Measurements from ENCODE around the gene RPS19. TPM values are rescaled to one million over a fixed set of nuclear protein-coding genes. Genes with fewer than 3 reads are reported as not detected.

RPS19 gene
- total and polyA plus RNA-seq, 4 donors, result 241 to 2,284 (median 1,370) TPM

- DNase-seq (ENCODE audit: low read depth in 4 of 6, low spot score in 6 of 6), result no peak
- Histone ChIP-seq H3K4me3 (ENCODE audit: low read depth, low read length) (no peak overlapping the region), H3K27ac (ENCODE audit: low read depth, low read length) (no peak overlapping the region), H3K36me3 (ENCODE audit: control insufficient read depth, insufficient read depth, low read length) (peaks cover 80% of the 10 kb centered on the region), H3K27me3 (ENCODE audit: control insufficient read depth, insufficient read depth, low read length) (peaks cover 3% of the 10 kb centered on the region), H3K4me1 (ENCODE audit: control insufficient read depth, insufficient read depth, low read length) (no peaks in the 10 kb centered on the region), H3K9me3 (ENCODE audit: control insufficient read depth, insufficient read depth, low read length) (no peaks in the 10 kb centered on the region)
- WGBS (ENCODE audit: insufficient coverage), result 93% methylated on average over 30 of the region's 30 CpGs
Measured at GRCh38 chr19:41904118-41904870, 44.2 kb downstream of the RPS19 start.

GRCh38 chr19:41905273-41906002, 45.4 kb downstream of the RPS19 start:
- H3K27ac ChIP-seq (ENCODE audit: low read depth, low read length), result no peak overlapping the region
- no peaks in the 10 kb centered on the region for H3K4me1 ChIP-seq (ENCODE audit: control insufficient read depth, insufficient read depth, low read length)
- H3K9me3 ChIP-seq (ENCODE audit: control insufficient read depth, insufficient read depth, low read length), result no peaks in the 10 kb centered on the region
- DNase-seq (ENCODE audit: low read depth in 4 of 6, low spot score in 6 of 6), result no peak
- peaks cover 73% of the 10 kb centered on the region for H3K36me3 ChIP-seq (ENCODE audit: control insufficient read depth, insufficient read depth, low read length)
- H3K27me3 ChIP-seq (ENCODE audit: control insufficient read depth, insufficient read depth, low read length), result peaks cover 8% of the 10 kb centered on the region
- H3K4me3 ChIP-seq (ENCODE audit: low read depth, low read length), result no peak overlapping the region
- 90% methylated on average over 22 of the region's 24 CpGs for WGBS (ENCODE audit: insufficient coverage)

- Histone ChIP-seq H3K4me3 (ENCODE audit: low read depth, low read length) (no peak overlapping the region), H3K9me3 (ENCODE audit: control insufficient read depth, insufficient read depth, low read length) (no peaks in the 10 kb centered on the region), H3K4me1 (ENCODE audit: control insufficient read depth, insufficient read depth, low read length) (no peaks in the 10 kb centered on the region), H3K27ac (ENCODE audit: low read depth, low read length) (no peak overlapping the region), H3K36me3 (ENCODE audit: control insufficient read depth, insufficient read depth, low read length) (peaks cover 71% of the 10 kb centered on the region), H3K27me3 (ENCODE audit: control insufficient read depth, insufficient read depth, low read length) (peaks cover 16% of the 10 kb centered on the region)
- no peak for DNase-seq (ENCODE audit: low read depth in 4 of 6, low spot score in 6 of 6)
- 50% methylated on average over 7 of the region's 9 CpGs for WGBS (ENCODE audit: insufficient coverage)
Measured at GRCh38 chr19:41906271-41906670, 46.2 kb downstream of the RPS19 start.

- no peak overlapping the region for H3K27ac ChIP-seq (ENCODE audit: low read depth, low read length)
- H3K4me1 ChIP-seq (ENCODE audit: control insufficient read depth, insufficient read depth, low read length), result no peaks in the 10 kb centered on the region
- H3K4me3 ChIP-seq (ENCODE audit: low read depth, low read length), result no peak overlapping the region
- no peaks in the 10 kb centered on the region for H3K9me3 ChIP-seq (ENCODE audit: control insufficient read depth, insufficient read depth, low read length)
- WGBS (ENCODE audit: insufficient coverage), result 73% methylated on average over 3 of the region's 21 CpGs
- H3K27me3 ChIP-seq (ENCODE audit: control insufficient read depth, insufficient read depth, low read length), result peaks cover 24% of the 10 kb centered on the region
- H3K36me3 ChIP-seq (ENCODE audit: control insufficient read depth, insufficient read depth, low read length), result peaks cover 63% of the 10 kb centered on the region
- DNase-seq (ENCODE audit: low read depth in 4 of 6, low spot score in 6 of 6), result no peak
Measured at GRCh38 chr19:41906916-41907680, 47.0 kb downstream of the RPS19 start.

- no peak for DNase-seq (ENCODE audit: low read depth in 4 of 6, low spot score in 6 of 6)
- H3K9me3 ChIP-seq (ENCODE audit: control insufficient read depth, insufficient read depth, low read length), result no peaks in the 10 kb centered on the region
- no peak overlapping the region for H3K4me3 ChIP-seq (ENCODE audit: low read depth, low read length)
- WGBS (ENCODE audit: insufficient coverage), result 83% methylated on average over 25 of the region's 25 CpGs
- no peak overlapping the region for H3K27ac ChIP-seq (ENCODE audit: low read depth, low read length)
- peaks cover 53% of the 10 kb centered on the region for H3K36me3 ChIP-seq (ENCODE audit: control insufficient read depth, insufficient read depth, low read length)
- peaks cover 5% of the 10 kb centered on the region for H3K4me1 ChIP-seq (ENCODE audit: control insufficient read depth, insufficient read depth, low read length)
- peaks cover 34% of the 10 kb centered on the region for H3K27me3 ChIP-seq (ENCODE audit: control insufficient read depth, insufficient read depth, low read length)
Measured at GRCh38 chr19:41907994-41908615, 48.0 kb downstream of the RPS19 start.

GRCh38 chr19:41908724-41909464, 48.8 kb downstream of the RPS19 start:
- peaks cover 45% of the 10 kb centered on the region for H3K36me3 ChIP-seq (ENCODE audit: control insufficient read depth, insufficient read depth, low read length)
- no peak overlapping the region for H3K27ac ChIP-seq (ENCODE audit: low read depth, low read length)
- peaks cover 8% of the 10 kb centered on the region for H3K4me1 ChIP-seq (ENCODE audit: control insufficient read depth, insufficient read depth, low read length)
- DNase-seq (ENCODE audit: low read depth in 4 of 6, low spot score in 6 of 6), result no peak
- 75% methylated on average over 7 of the region's 11 CpGs for WGBS (ENCODE audit: insufficient coverage)
- no peak overlapping the region for H3K4me3 ChIP-seq (ENCODE audit: low read depth, low read length)
- H3K9me3 ChIP-seq (ENCODE audit: control insufficient read depth, insufficient read depth, low read length), result no peaks in the 10 kb centered on the region
- H3K27me3 ChIP-seq (ENCODE audit: control insufficient read depth, insufficient read depth, low read length), result peaks cover 42% of the 10 kb centered on the region

GRCh38 chr19:41909706-41910105, 49.7 kb downstream of the RPS19 start:
- Histone ChIP-seq H3K27ac (ENCODE audit: low read depth, low read length) (no peak overlapping the region), H3K9me3 (ENCODE audit: control insufficient read depth, insufficient read depth, low read length) (no peaks in the 10 kb centered on the region), H3K36me3 (ENCODE audit: control insufficient read depth, insufficient read depth, low read length) (peaks cover 36% of the 10 kb centered on the region), H3K4me3 (ENCODE audit: low read depth, low read length) (no peak overlapping the region), H3K4me1 (ENCODE audit: control insufficient read depth, insufficient read depth, low read length) (peaks cover 8% of the 10 kb centered on the region), H3K27me3 (ENCODE audit: control insufficient read depth, insufficient read depth, low read length) (peaks cover 49% of the 10 kb centered on the region)
- 33% methylated on average over 11 of the region's 13 CpGs for WGBS (ENCODE audit: insufficient coverage)
- DNase-seq (ENCODE audit: low read depth in 4 of 6, low spot score in 6 of 6), result no peak

GRCh38 chr19:41910240-41910991, 50.4 kb downstream of the RPS19 start:
- no peaks in the 10 kb centered on the region for H3K9me3 ChIP-seq (ENCODE audit: control insufficient read depth, insufficient read depth, low read length)
- H3K4me1 ChIP-seq (ENCODE audit: control insufficient read depth, insufficient read depth, low read length), result peaks cover 12% of the 10 kb centered on the region
- H3K27ac ChIP-seq (ENCODE audit: low read depth, low read length), result no peak overlapping the region
- peaks cover 29% of the 10 kb centered on the region for H3K36me3 ChIP-seq (ENCODE audit: control insufficient read depth, insufficient read depth, low read length)
- no peak overlapping the region for H3K4me3 ChIP-seq (ENCODE audit: low read depth, low read length)
- DNase-seq (ENCODE audit: low read depth in 4 of 6, low spot score in 6 of 6), result no peak
- peaks cover 54% of the 10 kb centered on the region for H3K27me3 ChIP-seq (ENCODE audit: control insufficient read depth, insufficient read depth, low read length)
- 78% methylated on average over 12 of the region's 12 CpGs for WGBS (ENCODE audit: insufficient coverage)
